SH-SY5Y (cell line): ENCODE data around the gene FYB1.

Source experiments
- GATA2 ChIP-seq: IDR thresholded peaks from 2 replicates; pipeline ENCODE4 v1.6.1; 2011; ENCODE audit warnings: mild to moderate bottlenecking, low read depth, low read length
- GATA3 ChIP-seq: IDR thresholded peaks from 2 replicates; pipeline ENCODE4 v1.6.1; 2011; ENCODE audit warnings: low read depth, mild to moderate bottlenecking, low read length, moderate library complexity

The FYB1 gene

DNA sequence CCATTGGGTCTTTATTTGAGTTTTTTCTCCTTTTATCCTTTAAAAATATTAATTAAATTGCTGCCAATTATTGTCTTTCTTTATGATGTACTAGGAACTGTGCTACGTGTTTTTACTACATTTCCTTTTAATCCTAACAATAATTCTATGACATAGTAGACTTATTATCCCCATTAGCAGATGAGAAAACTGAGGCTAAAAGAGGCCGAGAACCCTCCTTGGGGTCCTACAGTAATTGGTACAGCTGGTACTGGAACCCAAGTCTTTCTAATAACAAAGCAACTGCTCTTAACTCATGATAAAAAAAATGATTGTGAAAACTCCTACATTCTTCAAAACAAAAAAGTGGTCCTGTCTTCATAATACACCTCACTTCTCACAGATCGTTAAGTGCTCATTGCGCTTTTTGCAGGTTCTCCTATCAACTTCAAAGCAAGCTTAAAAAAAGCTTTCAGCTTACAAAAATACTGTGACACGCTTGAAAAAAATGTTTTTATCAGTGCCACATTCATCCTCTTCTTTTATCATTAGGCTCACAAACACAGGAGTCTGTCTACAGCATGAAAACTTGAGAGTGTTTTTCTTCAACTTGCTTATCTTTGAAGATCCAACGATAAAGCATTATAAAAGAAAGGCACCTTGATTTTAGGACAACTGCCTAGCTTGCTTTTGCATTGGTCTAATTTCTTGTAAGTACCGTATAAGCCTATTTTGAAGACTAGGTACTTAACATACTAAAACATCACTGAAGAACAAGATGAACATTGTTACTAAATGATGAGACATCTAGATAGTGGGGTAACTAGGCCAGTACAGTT is 32.4 kb downstream of the FYB1 start:
- TF ChIP-seq GATA3 (no peak), GATA2 (no peak)

DNA sequence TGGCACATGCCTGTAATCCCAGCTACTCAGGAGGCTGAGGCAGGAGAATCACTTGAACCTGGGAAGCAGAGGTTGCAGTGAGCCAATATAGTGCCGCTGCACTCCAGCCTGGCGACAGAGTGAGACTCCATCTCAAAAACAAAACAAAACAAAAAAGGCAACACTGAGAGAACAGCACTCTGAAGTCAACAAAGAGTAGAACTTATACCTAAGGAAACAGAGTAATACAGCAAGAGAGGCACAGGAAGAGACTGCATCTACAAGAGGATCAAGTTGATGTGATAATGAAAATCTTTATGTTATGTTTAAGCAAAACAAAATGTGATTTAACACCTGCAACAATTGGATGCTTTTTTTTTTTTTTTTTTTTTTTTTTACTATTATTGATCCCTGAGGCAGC is 33.1 kb downstream of the FYB1 start:
- TF ChIP-seq GATA3: no peak
- no peak for TF ChIP-seq GATA2

DNA sequence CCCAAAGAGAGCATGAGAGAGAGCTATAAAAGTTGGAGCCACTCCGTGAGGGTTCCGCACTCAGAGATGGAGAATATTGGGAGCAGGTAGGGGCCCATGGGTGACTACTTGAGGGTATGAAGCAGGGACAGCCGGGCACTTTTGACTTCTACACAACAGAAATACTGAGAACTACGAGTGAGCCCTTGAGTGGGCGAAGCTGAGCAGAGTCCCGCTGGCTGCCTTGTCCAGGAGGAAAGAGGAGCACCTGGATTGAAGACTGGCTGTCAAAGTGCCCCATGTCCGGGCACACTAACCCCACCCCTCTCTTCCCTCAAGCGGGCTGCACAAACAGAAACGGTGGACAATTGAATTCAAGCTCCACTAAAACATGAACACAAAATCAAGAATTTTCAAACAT is 33.6 kb downstream of the FYB1 start:
- TF ChIP-seq GATA3: no peak
- no peak for TF ChIP-seq GATA2

DNA sequence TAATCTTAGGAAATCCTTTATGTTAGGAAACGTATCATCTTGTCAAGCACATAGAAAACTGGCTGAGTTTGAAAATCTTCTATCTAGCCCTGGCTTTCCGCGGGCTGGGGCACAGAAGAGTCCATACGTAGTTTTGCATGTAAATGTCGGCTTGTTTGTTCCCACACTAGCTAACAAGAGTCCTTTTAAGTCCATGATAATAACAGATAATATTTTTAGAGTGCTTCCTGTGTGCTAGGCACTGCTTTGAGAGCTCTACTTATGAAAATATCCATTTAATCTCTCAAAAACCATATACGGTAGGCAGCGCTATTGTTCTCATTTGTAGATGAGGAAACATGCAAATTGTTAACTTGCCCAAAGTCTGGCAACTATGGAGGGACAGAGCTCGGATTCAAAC is 40.5 kb downstream of the FYB1 start:
- no peak for TF ChIP-seq GATA3
- TF ChIP-seq GATA2: no peak

DNA sequence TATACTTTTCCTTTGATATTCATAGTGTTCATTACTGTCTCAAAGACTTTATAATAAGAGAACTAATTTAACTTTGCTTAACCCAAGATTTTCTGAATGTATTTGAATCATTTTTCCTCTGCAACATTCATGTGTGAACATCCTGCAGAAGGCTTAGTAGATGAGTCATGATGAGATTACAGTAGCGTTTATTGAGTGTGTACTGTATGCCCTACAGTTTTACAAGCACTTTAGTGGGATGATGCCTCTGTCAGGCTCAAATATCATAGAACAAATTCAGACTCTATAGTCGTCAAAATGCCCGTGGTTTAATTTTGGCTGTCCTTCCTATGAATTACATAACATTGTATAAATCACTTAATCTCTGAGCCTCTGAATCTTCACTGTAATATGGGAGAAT is 41.2 kb downstream of the FYB1 start:
- TF ChIP-seq GATA3: no peak
- TF ChIP-seq GATA2: no peak

DNA sequence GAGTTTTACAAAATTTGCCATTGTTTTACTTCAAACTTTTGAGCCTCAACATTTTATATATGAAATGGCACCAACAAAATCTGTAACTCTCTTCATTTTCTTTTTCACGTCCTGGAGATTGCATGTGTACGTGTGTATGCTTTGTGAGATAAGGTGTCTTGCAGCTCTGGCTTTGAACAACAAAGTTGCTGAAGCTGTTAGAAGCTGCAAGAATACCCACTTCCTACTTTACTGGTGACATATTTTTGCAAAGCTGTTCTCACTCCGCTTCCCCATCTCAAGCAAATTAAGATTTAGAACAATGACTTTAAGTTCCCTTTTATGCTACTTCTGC is 41.8 kb downstream of the FYB1 start:
- no peak for TF ChIP-seq GATA3
- TF ChIP-seq GATA2: no peak

DNA sequence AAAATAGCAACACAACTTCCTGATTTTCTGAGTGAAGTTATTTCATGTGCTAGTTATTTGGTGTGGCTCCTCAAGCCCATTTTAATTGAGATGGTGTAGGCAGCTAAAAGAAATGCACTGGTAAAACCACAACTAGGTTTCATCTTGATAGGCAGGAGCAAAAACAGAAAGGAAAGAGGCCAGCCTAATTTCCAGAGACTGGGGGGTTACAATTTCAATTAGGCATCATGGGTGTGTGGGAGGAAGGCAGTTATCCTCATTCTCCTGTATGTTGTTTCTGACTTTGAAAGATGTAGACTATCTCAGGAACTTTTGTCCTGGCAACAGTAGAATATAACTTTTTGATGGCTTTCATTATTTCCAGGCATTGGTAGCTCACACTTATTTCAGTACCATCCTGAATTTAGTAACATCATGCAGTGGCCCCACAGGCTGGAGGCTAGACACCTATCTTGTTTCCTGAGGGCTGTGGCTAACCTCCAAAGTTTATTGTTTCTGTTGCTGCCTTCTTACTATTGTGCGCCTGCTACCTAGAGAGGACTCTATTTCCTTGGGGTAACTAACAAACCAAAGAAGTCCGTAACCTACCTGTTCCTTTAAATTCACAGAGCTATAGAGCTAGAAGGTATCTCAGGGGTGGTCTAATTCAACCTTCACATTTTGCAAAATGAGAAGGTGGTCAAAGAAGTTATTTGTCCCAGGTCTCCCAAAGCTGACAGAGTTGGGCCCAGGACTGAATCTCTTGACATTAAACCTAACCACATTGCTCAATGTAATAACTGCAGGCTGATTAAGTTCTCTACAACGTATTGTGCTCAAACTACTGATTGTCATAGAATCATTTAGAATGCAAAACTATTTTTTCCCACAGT is 42.4 kb downstream of the FYB1 start:
- TF ChIP-seq GATA3: no peak
- no peak for TF ChIP-seq GATA2

DNA sequence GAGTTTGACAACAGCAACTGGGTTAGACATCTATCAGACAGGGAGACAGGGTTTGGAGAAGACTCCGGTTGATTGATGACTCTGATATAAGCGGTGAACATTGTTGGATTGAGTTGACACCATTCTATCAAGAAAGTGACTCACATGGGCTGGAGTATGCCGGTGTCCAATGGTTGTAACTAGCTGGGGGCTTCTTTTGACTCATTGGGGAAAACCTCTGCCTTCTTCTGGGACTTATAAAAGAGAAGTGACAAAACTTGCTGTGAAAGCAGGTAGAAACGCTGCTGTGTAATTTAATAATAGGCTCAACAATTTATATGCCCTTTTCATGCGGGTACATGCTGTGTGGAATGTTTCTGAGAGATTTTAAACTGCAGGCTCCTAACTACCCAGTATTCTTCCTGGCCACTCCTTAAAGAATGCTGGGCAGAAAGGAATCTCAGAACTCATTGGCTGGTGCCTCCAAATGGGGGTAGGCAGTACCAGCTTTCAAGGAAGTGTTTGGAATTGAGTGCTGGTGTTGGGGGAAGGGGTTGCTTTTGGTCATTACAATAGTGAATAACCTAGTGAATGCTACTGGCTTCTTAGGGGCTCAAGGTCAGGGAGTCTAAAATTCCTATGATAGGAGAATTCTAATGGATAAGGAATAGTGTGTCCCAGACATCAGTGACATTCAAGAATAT is 43.9 kb downstream of the FYB1 start:
- TF ChIP-seq GATA3 (no peak), GATA2 (no peak)

DNA sequence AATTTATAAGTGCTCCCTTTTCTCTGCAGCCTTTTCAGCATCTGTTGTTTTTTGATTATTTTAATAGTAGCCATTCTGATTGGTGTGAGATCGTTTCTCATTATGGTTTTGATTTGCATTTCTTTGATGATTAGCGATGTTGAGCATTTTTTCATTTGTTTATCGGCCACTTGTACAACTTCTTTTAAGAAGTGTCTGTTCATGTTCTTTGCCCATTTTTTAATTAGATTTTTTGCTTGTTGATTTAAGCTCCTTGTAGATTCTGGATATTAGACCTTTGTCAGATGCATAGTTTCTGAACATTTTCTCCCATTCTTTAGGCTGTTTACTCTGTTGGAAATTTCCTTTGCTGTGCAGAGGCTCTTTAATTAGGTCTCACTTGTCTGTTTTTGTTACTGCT is 46.3 kb downstream of the FYB1 start:
- no peak for TF ChIP-seq GATA2
- TF ChIP-seq GATA3: no peak

DNA sequence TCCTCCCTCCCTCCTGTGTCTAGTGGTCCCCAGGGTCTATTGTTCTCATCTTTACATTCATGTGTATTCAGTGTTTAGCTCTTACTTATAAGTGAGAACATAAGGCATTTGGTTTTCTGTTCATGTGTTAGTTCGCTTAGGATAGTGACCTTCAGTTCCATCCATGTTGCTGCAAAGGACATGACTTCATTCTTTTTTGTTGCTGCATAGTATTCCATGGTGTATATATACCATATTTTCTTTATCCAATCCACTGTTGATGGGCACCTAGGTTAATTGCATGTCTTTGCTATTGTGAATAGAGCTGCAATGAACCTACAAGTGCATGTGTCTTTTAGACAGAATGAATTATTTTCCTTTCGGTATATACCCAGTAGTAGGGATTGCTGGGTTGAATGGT is 46.8 kb downstream of the FYB1 start:
- TF ChIP-seq GATA2 (no peak), GATA3 (no peak)

DNA sequence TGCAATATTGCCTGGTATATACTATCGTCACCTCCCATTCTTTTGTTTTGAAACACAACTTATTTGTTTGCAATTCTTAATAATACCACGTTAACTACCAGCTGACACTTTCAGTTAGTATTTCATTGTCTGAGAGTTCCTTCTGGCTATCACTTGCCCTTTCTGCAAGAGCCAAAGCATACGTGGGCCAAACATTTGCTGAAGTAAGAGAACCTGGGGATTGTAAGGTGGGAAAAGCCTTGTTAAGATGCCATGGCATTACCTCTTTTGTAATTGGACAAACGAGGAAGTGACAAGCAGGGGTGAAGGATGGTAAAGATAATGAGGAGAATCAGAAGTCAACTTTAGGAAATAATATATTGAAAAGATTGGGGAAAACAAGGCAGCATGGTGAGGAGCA is 47.7 kb downstream of the FYB1 start:
- TF ChIP-seq GATA2 (no peak), GATA3 (no peak)

DNA sequence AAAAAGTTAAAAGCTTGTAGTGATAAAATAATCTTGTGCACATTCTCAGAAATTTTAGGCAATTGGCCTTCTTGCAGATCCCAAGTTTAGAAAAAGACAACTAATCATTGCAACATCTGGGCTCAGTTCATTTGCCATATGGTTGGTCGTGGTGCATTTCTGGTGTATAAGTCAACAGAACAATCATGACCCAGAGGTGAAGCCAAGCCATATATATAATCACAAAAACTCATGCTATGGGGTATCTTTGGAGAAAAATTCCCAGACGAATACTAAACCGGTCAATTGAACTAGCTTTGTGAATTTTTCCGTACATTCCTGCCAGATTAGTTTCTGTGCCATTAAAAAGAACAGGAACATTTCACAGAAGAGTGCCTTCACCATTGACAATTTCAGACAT is 50.3 kb downstream of the FYB1 start:
- TF ChIP-seq GATA3: no peak
- TF ChIP-seq GATA2: no peak

DNA sequence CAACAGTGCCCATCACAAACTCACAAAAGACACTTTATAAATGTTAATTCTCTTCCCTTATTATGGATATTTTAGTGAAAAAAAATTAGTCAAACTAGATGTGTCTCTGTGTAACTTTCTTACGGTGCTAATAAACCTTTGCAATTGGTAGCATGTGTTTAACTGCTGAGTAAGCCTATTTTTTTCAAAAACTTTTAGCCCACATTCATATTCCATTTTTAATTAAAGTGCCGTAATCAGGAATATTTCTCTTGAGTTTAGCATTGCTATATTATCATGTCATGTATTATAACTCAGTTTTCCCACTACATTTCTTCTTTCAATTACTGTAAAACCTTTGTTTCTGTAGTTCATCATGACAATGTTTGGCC is 51.4 kb downstream of the FYB1 start:
- TF ChIP-seq GATA3 (no peak), GATA2 (no peak)

DNA sequence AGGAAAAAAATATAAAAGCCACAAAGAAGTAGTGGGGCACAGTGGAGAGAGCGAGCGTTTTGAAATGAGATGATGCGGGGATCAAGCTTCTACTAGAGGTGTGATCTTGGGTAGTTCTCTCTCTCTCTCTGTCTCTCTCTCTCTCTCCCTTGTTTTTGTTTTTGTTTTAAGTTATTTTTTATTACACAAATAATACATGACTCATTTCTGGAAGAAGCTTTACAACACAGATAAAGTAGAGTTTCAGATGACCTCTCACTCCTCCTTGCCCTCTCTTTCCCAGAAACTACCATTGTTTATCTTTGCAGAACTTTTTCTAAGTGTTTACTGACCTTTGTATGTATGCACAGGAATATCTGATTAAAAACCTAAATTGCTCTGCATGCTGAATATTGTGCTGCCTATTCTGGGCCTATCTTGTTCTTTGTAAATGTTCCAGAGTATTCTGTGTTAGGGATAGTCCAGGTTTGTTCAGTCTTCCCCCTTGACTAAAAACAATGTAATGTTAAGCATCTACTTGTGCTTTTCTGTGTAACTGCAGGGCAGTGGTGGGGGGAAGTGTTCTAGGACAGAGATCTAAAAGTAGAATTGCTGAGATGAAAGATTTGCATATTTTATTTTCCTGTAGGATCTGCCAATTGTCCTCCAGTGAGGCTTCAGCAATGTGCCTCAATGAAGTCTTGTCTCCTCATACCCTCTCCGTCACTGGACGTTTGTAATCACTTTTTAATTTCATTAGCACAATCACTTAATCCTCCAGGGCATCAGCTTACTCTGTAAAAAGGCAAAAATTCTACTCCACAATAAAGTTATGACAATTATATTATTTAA is 52.0 kb downstream of the FYB1 start:
- TF ChIP-seq GATA2 (no peak), GATA3 (no peak)
